ENCODE data around the gene LRRFIP1.

DNA sequence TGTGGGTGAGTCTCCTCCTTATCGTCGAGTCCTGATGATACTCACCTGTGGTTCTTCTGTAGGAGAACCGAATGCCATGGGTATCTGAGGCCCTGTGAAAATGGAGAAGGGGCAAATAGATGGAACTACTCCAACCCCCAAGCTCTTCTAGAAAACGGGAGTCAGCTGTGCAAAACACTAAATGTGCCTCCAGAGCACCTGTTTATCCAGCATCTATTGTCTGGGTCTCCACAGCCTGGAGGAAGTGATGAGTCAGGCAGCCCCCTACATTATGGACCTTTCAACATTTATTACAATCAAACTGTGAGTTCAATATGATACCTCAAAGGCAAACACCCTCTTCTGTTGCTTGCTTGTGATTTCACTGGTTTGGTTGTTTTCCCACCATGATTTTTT is 9.8 kb upstream of the LRRFIP1 start:
- no peak for TF ChIP-seq POLR2A (IDR thresholded peaks at IDR 0.05; ENCODE audit: low read depth)
- TF ChIP-seq, protein P1, sequence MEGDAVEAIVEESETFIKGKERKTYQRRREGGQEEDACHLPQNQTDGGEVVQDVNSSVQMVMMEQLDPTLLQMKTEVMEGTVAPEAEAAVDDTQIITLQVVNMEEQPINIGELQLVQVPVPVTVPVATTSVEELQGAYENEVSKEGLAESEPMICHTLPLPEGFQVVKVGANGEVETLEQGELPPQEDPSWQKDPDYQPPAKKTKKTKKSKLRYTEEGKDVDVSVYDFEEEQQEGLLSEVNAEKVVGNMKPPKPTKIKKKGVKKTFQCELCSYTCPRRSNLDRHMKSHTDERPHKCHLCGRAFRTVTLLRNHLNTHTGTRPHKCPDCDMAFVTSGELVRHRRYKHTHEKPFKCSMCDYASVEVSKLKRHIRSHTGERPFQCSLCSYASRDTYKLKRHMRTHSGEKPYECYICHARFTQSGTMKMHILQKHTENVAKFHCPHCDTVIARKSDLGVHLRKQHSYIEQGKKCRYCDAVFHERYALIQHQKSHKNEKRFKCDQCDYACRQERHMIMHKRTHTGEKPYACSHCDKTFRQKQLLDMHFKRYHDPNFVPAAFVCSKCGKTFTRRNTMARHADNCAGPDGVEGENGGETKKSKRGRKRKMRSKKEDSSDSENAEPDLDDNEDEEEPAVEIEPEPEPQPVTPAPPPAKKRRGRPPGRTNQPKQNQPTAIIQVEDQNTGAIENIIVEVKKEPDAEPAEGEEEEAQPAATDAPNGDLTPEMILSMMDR (IDR thresholded peaks at IDR 0.05): no peak

Measured in esophagus muscularis mucosa (tissue), 3 donors.